ENCODE measurements around the gene FAM89B. TPM values are rescaled to one million over a fixed set of nuclear protein-coding genes. Genes with fewer than 3 reads are reported as not detected.
"Not testable (repeated sequence)": the region's sequence is repeated elsewhere in the genome, so short reads cannot be mapped to it uniquely, and the experiment has no call there.

Gene FAM89B
- total RNA-seq, 3 donors from 2014 or later: 26.4 to 61.2 (median 28.5) TPM

DNA sequence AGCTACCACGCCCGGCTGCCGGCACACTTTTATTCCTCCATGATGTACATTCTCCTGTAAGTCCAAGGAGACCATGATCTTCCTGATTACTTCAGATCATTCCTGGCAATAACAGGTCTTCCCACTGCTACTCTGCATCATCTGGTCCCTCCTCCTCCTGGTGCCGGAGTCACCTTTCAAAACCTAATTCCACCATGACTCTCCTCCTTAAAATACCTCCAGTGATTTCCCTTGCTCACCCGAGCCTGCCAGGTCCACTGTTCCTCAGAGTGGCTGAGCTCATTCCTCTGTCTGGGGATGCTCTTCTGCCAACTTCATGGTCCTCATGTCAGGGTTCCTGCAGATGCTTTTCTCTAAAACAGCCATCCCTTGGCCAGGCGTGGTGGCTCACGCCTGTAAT lies 10.3 kb upstream of the FAM89B start:
- no peak overlapping the region for H3K4me3 ChIP-seq
- intact Hi-C loops (cut with DNase I, micrococcal nuclease): no loop called here
- no peaks in the 10 kb centered on the region for H3K36me3 ChIP-seq (ENCODE audit: low read depth)
- peaks cover 20% of the 10 kb centered on the region for H3K4me1 ChIP-seq (ENCODE audit: low read depth)
- ATAC-seq (no peak), DNase-seq (no peak)
- H3K9me3 ChIP-seq: no peaks in the 10 kb centered on the region
- TF ChIP-seq, protein P1, sequence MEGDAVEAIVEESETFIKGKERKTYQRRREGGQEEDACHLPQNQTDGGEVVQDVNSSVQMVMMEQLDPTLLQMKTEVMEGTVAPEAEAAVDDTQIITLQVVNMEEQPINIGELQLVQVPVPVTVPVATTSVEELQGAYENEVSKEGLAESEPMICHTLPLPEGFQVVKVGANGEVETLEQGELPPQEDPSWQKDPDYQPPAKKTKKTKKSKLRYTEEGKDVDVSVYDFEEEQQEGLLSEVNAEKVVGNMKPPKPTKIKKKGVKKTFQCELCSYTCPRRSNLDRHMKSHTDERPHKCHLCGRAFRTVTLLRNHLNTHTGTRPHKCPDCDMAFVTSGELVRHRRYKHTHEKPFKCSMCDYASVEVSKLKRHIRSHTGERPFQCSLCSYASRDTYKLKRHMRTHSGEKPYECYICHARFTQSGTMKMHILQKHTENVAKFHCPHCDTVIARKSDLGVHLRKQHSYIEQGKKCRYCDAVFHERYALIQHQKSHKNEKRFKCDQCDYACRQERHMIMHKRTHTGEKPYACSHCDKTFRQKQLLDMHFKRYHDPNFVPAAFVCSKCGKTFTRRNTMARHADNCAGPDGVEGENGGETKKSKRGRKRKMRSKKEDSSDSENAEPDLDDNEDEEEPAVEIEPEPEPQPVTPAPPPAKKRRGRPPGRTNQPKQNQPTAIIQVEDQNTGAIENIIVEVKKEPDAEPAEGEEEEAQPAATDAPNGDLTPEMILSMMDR (IDR thresholded peaks at IDR 0.05): no peak

- no peak for DNase-seq
- no peaks in the 10 kb centered on the region for H3K36me3 ChIP-seq (ENCODE audit: low read depth)
- TF ChIP-seq, protein P1 (IDR thresholded peaks at IDR 0.05): no peak
- intact Hi-C loops (cut with DNase I, micrococcal nuclease): no loop called here
- peaks cover 24% of the 10 kb centered on the region for H3K4me1 ChIP-seq (ENCODE audit: low read depth)
- H3K4me3 ChIP-seq: no peak overlapping the region
- H3K9me3 ChIP-seq: no peaks in the 10 kb centered on the region
- no peak for ATAC-seq
Measured at GRCh38 chr11:65562788-65563187, 9.6 kb upstream of the FAM89B start.

DNA sequence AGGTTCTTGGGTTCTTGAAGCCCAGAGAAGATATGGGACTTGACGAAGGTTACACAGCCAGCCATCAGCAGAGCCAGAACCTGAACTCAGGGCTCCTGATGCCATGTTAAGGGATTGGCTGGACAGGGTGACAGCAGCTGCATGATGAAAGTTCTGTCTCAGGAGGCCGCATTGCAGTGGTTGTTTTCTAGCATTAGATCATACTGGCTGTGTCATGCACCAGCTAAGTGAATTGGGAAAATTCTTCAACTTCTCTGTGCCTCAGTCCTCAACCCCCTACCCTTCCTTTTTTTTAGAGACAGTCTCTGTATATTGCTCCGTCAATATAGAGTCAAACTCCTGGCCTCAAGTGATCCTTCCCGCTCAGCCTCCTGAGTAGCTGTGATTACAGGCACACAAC lies 8.7 kb upstream of the FAM89B start:
- DNase-seq (no peak), ATAC-seq (no peak)
- intact Hi-C loops (cut with DNase I, micrococcal nuclease): no loop called here
- Histone ChIP-seq H3K9me3 (no peaks in the 10 kb centered on the region), H3K4me3 (no peak overlapping the region), H3K36me3 (ENCODE audit: low read depth) (no peaks in the 10 kb centered on the region), H3K4me1 (ENCODE audit: low read depth) (peaks cover 27% of the 10 kb centered on the region)
- TF ChIP-seq, protein P1 (IDR thresholded peaks at IDR 0.05): no peak

GRCh38 chr11:65564879-65565559 lies 7.3 kb upstream of the FAM89B start:
- intact Hi-C loops (cut with DNase I, micrococcal nuclease); H3K4me3 ChIP-seq; ATAC-seq; H3K36me3 ChIP-seq (ENCODE audit: low read depth); H3K9me3 ChIP-seq; DNase-seq: not testable (repeated sequence)
- peaks cover 21% of the 10 kb centered on the region for H3K4me1 ChIP-seq (ENCODE audit: low read depth)

- TF ChIP-seq, protein P1 (IDR thresholded peaks at IDR 0.05): no peak
- H3K9me3 ChIP-seq: no peaks in the 10 kb centered on the region
- no peak overlapping the region for H3K4me3 ChIP-seq
- DNase-seq: no peak
- no peak for ATAC-seq
- intact Hi-C loops (cut with DNase I, micrococcal nuclease): no loop called here
- peaks cover 18% of the 10 kb centered on the region for H3K4me1 ChIP-seq (ENCODE audit: low read depth)
- no peaks in the 10 kb centered on the region for H3K36me3 ChIP-seq (ENCODE audit: low read depth)
Measured at GRCh38 chr11:65565624-65566453, 6.5 kb upstream of the FAM89B start.

Data from mucosa of descending colon (tissue), 3 donors.